Measurements from ENCODE around the gene ERC2.

The ERC2 gene

GRCh38 chr3:56061279-56061626 is 407.0 kb downstream of the ERC2 start:
- no peak for DNase-seq (ENCODE audit: low read depth)
- in situ Hi-C loops (cut with HindIII; ENCODE audit: low sequenced_read_pairs) = no loop called here
- TF ChIP-seq CTCF (IDR thresholded peaks at IDR 0.05; ENCODE audit: low read depth, low read length, missing control alignments) = no peak
- no peak overlapping the region for H3K4me3 ChIP-seq (ENCODE audit: low read depth, low read length)

DNA sequence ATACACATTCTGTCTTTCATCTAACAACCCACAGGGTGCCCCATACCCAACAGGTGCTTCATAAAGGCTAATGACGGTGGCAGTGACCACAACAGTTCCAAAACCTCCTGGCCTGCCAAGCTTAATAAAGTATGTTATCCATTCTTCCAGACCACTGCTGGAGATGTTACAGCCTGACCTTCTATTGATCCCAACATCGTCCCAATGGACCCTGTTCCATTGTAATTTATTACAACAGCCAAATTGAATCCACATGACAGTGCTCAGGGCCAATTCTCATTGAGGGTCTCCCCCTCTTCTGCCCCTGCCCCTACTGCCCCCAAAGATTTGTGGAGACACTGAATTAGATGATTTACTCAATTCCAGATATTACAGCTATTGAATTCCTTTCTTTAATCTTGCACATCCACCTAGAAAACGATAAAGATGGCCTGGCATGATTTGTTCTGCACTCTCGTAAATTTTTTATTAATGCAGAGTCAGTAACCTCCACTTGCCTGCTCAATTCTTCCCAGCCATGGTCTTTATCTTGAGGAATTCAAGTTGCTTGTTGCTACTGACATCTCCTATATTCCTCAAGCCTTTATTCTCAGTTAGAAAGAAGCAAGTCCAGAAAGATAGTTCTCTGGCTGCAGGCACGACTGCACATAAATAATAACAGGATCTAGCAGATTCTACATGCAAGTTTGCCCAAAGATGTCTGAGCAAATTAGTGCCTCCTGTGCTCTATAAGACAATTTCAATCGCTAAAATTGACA is 407.6 kb downstream of the ERC2 start:
- DNase-seq (ENCODE audit: low read depth) = no peak
- in situ Hi-C loops (cut with HindIII; ENCODE audit: low sequenced_read_pairs) = no loop called here
- TF ChIP-seq CTCF (IDR thresholded peaks at IDR 0.05; ENCODE audit: low read depth, low read length, missing control alignments) = no peak
- H3K4me3 ChIP-seq (ENCODE audit: low read depth, low read length) = no peak overlapping the region

GRCh38 chr3:56059731-56060130 is 408.5 kb downstream of the ERC2 start:
- DNase-seq (ENCODE audit: low read depth) = no peak
- no peak for TF ChIP-seq CTCF (IDR thresholded peaks at IDR 0.05; ENCODE audit: low read depth, low read length, missing control alignments)
- in situ Hi-C loops (cut with HindIII; ENCODE audit: low sequenced_read_pairs) = no loop called here
- no peak overlapping the region for H3K4me3 ChIP-seq (ENCODE audit: low read depth, low read length)

DNA sequence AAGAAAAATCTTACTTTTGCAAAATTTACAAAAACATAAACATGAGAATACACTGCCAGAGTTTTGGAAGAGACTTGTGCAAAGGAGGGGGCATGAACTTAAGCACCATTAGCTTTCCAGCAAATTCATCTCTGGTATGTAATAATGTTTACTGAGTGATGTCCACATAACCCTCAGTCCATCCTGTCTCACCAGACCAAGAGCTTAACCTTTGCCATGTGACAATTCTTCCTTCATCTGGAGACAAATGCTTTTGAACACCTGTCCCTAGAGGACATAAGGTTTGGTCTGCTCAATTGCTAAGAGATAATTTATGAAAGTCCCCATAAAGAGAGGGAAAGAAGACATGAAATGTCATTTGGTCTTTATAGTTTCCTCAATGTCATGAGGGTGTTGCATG is 412.3 kb downstream of the ERC2 start:
- no peak for DNase-seq (ENCODE audit: low read depth)
- TF ChIP-seq CTCF (IDR thresholded peaks at IDR 0.05; ENCODE audit: low read depth, low read length, missing control alignments) = no peak
- no peak overlapping the region for H3K4me3 ChIP-seq (ENCODE audit: low read depth, low read length)
- in situ Hi-C loops (cut with HindIII; ENCODE audit: low sequenced_read_pairs) = no loop called here

DNA sequence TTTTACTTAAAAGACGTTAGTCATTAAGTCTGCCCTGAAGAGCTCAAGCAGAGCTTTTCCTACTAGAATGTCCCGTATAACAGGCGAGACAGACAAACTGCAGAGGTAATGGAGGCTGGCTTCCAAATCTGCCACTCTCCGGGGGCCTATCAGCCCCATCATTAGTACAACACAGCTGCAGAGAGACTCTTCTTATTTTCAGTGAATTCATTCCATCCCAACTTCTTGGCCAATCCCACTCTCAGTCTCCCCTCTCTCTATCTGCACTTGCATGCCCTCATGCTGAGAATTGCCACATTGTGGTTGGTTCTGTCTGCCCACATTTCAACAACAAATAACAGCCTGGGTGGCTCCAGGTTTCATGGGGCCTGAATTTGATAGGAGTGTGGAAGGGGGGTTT is 412.7 kb downstream of the ERC2 start:
- in situ Hi-C loops (cut with HindIII; ENCODE audit: low sequenced_read_pairs) = no loop called here
- peak; percentile 13 for DNase-seq (ENCODE audit: low read depth)
- no peak for TF ChIP-seq CTCF (IDR thresholded peaks at IDR 0.05; ENCODE audit: low read depth, low read length, missing control alignments)
- no peak overlapping the region for H3K4me3 ChIP-seq (ENCODE audit: low read depth, low read length)

DNA sequence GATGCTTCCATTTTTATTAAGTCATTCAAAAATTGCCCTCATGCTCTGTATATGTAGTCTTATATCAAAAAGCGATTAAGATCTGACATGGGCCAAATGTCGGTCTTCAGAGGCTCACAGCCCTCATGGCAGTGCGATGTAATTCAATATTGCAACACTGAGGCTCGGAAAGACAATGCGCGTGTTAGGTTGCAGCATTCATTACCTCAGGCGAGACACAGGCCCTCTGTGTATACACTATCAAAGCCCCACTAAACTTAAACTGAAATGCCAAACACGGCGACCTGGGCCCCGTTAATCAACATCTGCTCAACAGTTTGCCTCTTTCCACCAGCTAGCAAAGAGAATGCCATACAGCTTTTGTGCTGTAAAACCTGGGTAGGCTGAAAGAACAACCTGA is 413.4 kb downstream of the ERC2 start:
- TF ChIP-seq CTCF (IDR thresholded peaks at IDR 0.05; ENCODE audit: low read depth, low read length, missing control alignments) = no peak
- DNase-seq (ENCODE audit: low read depth) = no peak
- no peak overlapping the region for H3K4me3 ChIP-seq (ENCODE audit: low read depth, low read length)
- in situ Hi-C loops (cut with HindIII; ENCODE audit: low sequenced_read_pairs) = no loop called here

Data from astrocyte of the cerebellum (primary cell).